ENCODE measurements around the gene KIAA0753.

- no peak for TF ChIP-seq POLR2A (IDR thresholded peaks at IDR 0.05)
- no peak for TF ChIP-seq CTCF (IDR thresholded peaks at IDR 0.05)
These were observed 82.2 kb downstream of the KIAA0753 start for GRCh38 chr17:6558276-6558675.
